Motor neuron (in vitro differentiated cells): Measurements from ENCODE around the gene TMEM214. TPM values are rescaled to one million over a fixed set of nuclear protein-coding genes. Genes with fewer than 3 reads are reported as not detected.

Source experiments
- ATAC-seq, 8 experiments: fragments of 200-7000 bp; cut with Tn5 transposase; replicated peaks in 6 of 8; 2 replicates each; pipeline ENCODE4 v1.8.0; 2021; ENCODE audit warnings: mild to moderate bottlenecking in 8 of 8, moderate library complexity in 8 of 8
- H3K27ac ChIP-seq, 2 donors: fragments of 250-450 bp; sonication (Bioruptor Pico); 2 replicates each; pipeline ENCODE4 v1.9.0; 2021; ENCODE audit warnings: antibody characterized with exemption in 2 of 2, mild to moderate bottlenecking in 2 of 2, moderate library complexity in 1 of 2
- H3K4me1 ChIP-seq, 2 donors: fragments of 250-450 bp; sonication (Bioruptor Pico); replicated peaks in 1 of 2; 2 replicates each; pipeline ENCODE4 v1.6.1; 2021; ENCODE audit warnings: antibody characterized with exemption in 2 of 2, mild to moderate bottlenecking in 2 of 2, moderate library complexity in 1 of 2
- H3K4me3 ChIP-seq, 5 donors: fragments of 250-450 bp; sonication (Bioruptor Pico); 2 replicates each; pipeline ENCODE4 v1.9.0; 2021; ENCODE audit warnings: antibody characterized with exemption in 5 of 5, mild to moderate bottlenecking in 5 of 5, moderate library complexity in 4 of 5
- WGBS, 10 experiments: fragments of 450-650 bp; shearing (Covaris generic); methylation state at CpG; one replicate each; pipeline ENCODE4 v1.0.0; 2022; 5-methylcytosine and 5-hydroxymethylcytosine counted together
- in situ Hi-C, 9 experiments: fragments of 400-800 bp; cut with MboI; loops; one replicate each; pipeline ENCODE4 v1.15.0; 2021; ENCODE audit warnings: low sequenced_read_pairs in 9 of 9, low pct_unique_long_range_greater_than_20kb in 2 of 9; ENCODE audit not compliant: unreplicated experiment in 9 of 9
- total RNA-seq, 8 experiments: library from RNA; unstranded; fragments of 300-600 nt; gene quantifications; 2 replicates each; pipeline versions ENCODE4 v1.2.3 to v1.2.4, GENCODE V29; 2022

TMEM214 gene
- total RNA-seq, 8 experiments from 2014 or later = 11.8 to 44.1 (median 30.1) TPM

- peaks cover 30 to 31% of the 10 kb centered on the region in 2 donors for H3K4me1 ChIP-seq
- no peak overlapping the region for H3K27ac ChIP-seq
- no peak overlapping the region for H3K4me3 ChIP-seq
- in situ Hi-C loops = loop anchor here in 2 of 9 experiments (25.0 kb wide), 2 partner anchors 122 to 128 kb away; partner anchors contain the start of genes ATRAID (in 1 of the 2), CAD (in 1 of the 2), MAPRE3 (in 1 of the 2) and SLC5A6 (in 1 of the 2)
- 75 to 100% (median 89%) methylated on average over 1 to 5 of the region's 6 CpGs; no CpG with 5 or more reads in 3 of the 10 experiments for WGBS, 10 experiments
- no peak for ATAC-seq
These were observed 51.7 kb downstream of the TMEM214 start for GRCh38 chr2:27084297-27085061.

- ATAC-seq = no peak
- Histone ChIP-seq H3K4me1 (peaks cover 24 to 26% of the 10 kb centered on the region in 2 donors), H3K27ac (peak overlapping the region in 1 of 2 donors; percentile 85), H3K4me3 (peak overlapping the region; percentile 45 to 51 (median 46))
- 0 to 83% (median 67%) methylated on average over 1 to 4 of the region's 10 CpGs; no CpG with 5 or more reads in 4 of the 10 experiments for WGBS, 10 experiments
- in situ Hi-C loops = loop anchor here in 2 of 9 experiments (25.0 kb wide), 2 partner anchors 123 to 127 kb away; partner anchors contain the start of genes ATRAID (in 1 of the 2), CAD (in 1 of the 2), MAPRE3 (in 1 of the 2) and SLC5A6 (in 1 of the 2)
These were observed 52.4 kb downstream of the TMEM214 start for GRCh38 chr2:27085062-27085672.

GRCh38 chr2:27085673-27086089 lies 52.9 kb downstream of the TMEM214 start:
- Histone ChIP-seq H3K27ac (peak overlapping the region; percentile 74 to 85), H3K4me1 (peaks cover 23% of the 10 kb centered on the region in 2 donors), H3K4me3 (peak overlapping the region; percentile 45 to 51 (median 46))
- WGBS, 10 experiments = 2 to 10% (median 3%) methylated on average over 2 to 9 of the region's 38 CpGs; no CpG with 5 or more reads in 7 of the 10 experiments
- in situ Hi-C loops = loop anchor here in 2 of 9 experiments (25.0 kb wide), 2 partner anchors 123 to 127 kb away; partner anchors contain the start of genes ATRAID (in 1 of the 2), CAD (in 1 of the 2), MAPRE3 (in 1 of the 2) and SLC5A6 (in 1 of the 2)
- ATAC-seq = peak; percentile 30 to 55 (median 34)

GRCh38 chr2:27086090-27086723 lies 53.4 kb downstream of the TMEM214 start:
- ATAC-seq = peak; percentile 78 to 89 (median 82)
- 0% methylated on average over 3 to 8 of the region's 81 CpGs; no CpG with 5 or more reads in 7 of the 10 experiments for WGBS, 10 experiments
- H3K4me1 ChIP-seq = peaks cover 19% of the 10 kb centered on the region in 2 donors
- H3K4me3 ChIP-seq = peak overlapping the region; percentile 45 to 51 (median 46)
- peak overlapping the region; percentile 74 to 85 for H3K27ac ChIP-seq
- in situ Hi-C loops = loop anchor here in 2 of 9 experiments (25.0 kb wide), 2 partner anchors 124 to 126 kb away; partner anchors contain the start of genes ATRAID (in 1 of the 2), CAD (in 1 of the 2), MAPRE3 (in 1 of the 2) and SLC5A6 (in 1 of the 2)

- Histone ChIP-seq H3K27ac (peak within 1 kb of the TSS; percentile 74 to 85), H3K4me3 (peak within 1 kb of the TSS; percentile 45 to 51 (median 46)), H3K4me1 (peaks cover 12 to 13% of the 10 kb centered on the region in 2 donors)
- ATAC-seq = peak in 6 of 8 experiments; percentile 5 to 37 (median 34)
- WGBS, 10 experiments = 0 to 28% (median 7%) methylated on average over 1 to 13 of the region's 54 CpGs; no CpG with 5 or more reads in 3 of the 10 experiments
- in situ Hi-C loops = loop anchor here in 2 of 9 experiments (25.0 kb wide), 2 partner anchors 125 kb away; partner anchors contain the start of genes ATRAID (in 1 of the 2), CAD (in 1 of the 2), MAPRE3 (in 1 of the 2) and SLC5A6 (in 1 of the 2)
These were observed 54.2 kb downstream of the TMEM214 start, which contains the start of gene KHK for GRCh38 chr2:27086724-27087593. Gene KHK, plus strand, starts transcription at chr2:27086772. Its CDS starts 488 bp downstream, at chr2:27087260.

- WGBS, 10 experiments = 47 to 100% (median 88%) methylated on average over 1 to 5 of the region's 5 CpGs; no CpG with 5 or more reads in 1 of the 10 experiments
- Histone ChIP-seq H3K27ac (no peak overlapping the region), H3K4me3 (peak overlapping the region in 2 of 5 donors; percentile 50 to 51), H3K4me1 (peaks cover 12 to 13% of the 10 kb centered on the region in 2 donors)
- in situ Hi-C loops = loop anchor here in 2 of 9 experiments (25.0 kb wide), 2 partner anchors 124 to 126 kb away; partner anchors contain the start of genes ATRAID (in 1 of the 2), CAD (in 1 of the 2), MAPRE3 (in 1 of the 2) and SLC5A6 (in 1 of the 2)
- no peak for ATAC-seq
These were observed 55.2 kb downstream of the TMEM214 start for GRCh38 chr2:27087823-27088410.

- WGBS, 10 experiments = 69 to 100% (median 90%) methylated on average over 1 to 4 of the region's 6 CpGs; no CpG with 5 or more reads in 1 of the 10 experiments
- in situ Hi-C loops = loop anchor here in 2 of 9 experiments (25.0 kb wide), 2 partner anchors 124 to 126 kb away; partner anchors contain the start of genes ATRAID (in 1 of the 2), CAD (in 1 of the 2), MAPRE3 (in 1 of the 2) and SLC5A6 (in 1 of the 2)
These were observed 55.9 kb downstream of the TMEM214 start for GRCh38 chr2:27088634-27089033.

GRCh38 chr2:27089111-27089954 lies 56.6 kb downstream of the TMEM214 start:
- Histone ChIP-seq H3K4me3 (no peak overlapping the region), H3K27ac (no peak overlapping the region), H3K4me1 (peaks cover 12 to 13% of the 10 kb centered on the region in 2 donors)
- 29 to 93% (median 87%) methylated on average over 1 to 6 of the region's 14 CpGs for WGBS, 10 experiments
- in situ Hi-C loops = loop anchor here in 2 of 9 experiments (25.0 kb wide), 2 partner anchors 123 to 127 kb away; partner anchors contain the start of genes ATRAID (in 1 of the 2), CAD (in 1 of the 2), MAPRE3 (in 1 of the 2) and SLC5A6 (in 1 of the 2)
- ATAC-seq = no peak

More at GRCh38 chr2:27088634-27089033, 55.9 kb downstream of the TMEM214 start:
- no peak overlapping the region for H3K4me3 ChIP-seq
- peaks cover 12 to 13% of the 10 kb centered on the region in 2 donors for H3K4me1 ChIP-seq
- no peak overlapping the region for H3K27ac ChIP-seq
- no peak for ATAC-seq
